HUES6 (cell line): ENCODE results near the gene PCLO.

Experiments used
- H3K27ac ChIP-seq: 2 replicates; pipeline ENCODE4 v1.7.0; 2013; ENCODE audit warnings: low read depth, mild to moderate bottlenecking, low read length, inconsistent platforms
- H3K27me3 ChIP-seq: 2 replicates; pipeline ENCODE4 v1.6.1; 2013; ENCODE audit warnings: low read length; ENCODE audit not compliant: control insufficient read depth, insufficient read depth
- H3K36me3 ChIP-seq: 2 replicates; pipeline ENCODE4 v1.6.1; 2013; ENCODE audit warnings: low read length; ENCODE audit not compliant: control insufficient read depth, insufficient read depth
- H3K4me1 ChIP-seq: 2 replicates; pipeline ENCODE4 v1.6.1; 2013; ENCODE audit warnings: low read length; ENCODE audit not compliant: control insufficient read depth, insufficient read depth
- H3K4me3 ChIP-seq: 2 replicates; pipeline ENCODE4 v1.5.1; 2013; ENCODE audit warnings: low read depth, low read length
- H3K9ac ChIP-seq: one replicate; pipeline ENCODE4 v1.6.1; 2013; ENCODE audit warnings: mild to moderate bottlenecking, low read length
- H3K9me3 ChIP-seq: 2 replicates; pipeline ENCODE4 v1.6.1; 2013; ENCODE audit warnings: low read depth, low read length; ENCODE audit not compliant: control insufficient read depth, insufficient read depth

PCLO gene

DNA sequence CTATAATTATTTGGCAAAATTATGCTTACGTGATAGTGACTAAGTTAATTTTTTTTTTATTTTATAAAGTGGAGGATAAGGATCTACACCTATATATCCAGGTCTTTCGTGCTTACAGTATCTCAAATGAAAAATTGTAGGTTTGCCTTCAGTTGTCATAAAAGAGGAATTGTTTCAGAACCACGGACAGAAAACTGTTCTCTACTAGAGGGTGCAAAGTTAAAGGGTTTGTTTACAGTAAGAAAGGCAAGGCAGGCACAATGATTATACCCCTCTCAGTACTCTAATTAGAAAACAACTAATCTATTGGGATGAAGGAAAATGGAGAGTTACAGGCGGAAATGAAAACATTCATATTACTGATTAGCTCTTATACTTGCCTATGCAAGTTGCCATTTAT is 1.5 kb downstream of the PCLO start:
- H3K9me3 ChIP-seq: no peaks in the 10 kb centered on the region
- H3K27me3 ChIP-seq: peaks cover 6% of the 10 kb centered on the region; the same call in 1 of the 2 replicates
- no peak overlapping the region for H3K9ac ChIP-seq
- H3K36me3 ChIP-seq: no peaks in the 10 kb centered on the region
- no peak overlapping the region for H3K27ac ChIP-seq
- H3K4me1 ChIP-seq: peaks cover 5% of the 10 kb centered on the region
- peak overlapping the region; percentile 93 for H3K4me3 ChIP-seq

DNA sequence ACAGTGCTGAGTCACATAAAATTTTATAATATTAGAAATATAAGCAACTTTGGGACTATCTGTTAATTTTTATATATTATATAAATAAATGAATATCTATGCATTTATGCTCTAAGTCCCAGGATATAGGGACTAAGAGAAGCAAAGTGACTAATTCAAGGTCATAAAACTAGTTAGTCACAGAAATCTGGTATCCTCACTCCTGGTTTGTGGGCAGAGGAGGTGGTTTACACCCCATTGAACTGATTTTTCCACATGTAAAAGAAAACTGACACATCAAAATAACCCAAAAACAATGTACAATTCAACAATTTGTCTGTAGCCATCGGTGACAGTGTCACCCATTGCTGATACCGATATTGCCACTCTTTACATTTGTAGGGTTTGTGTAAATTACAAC is 3.0 kb downstream of the PCLO start:
- H3K4me1 ChIP-seq: peaks cover 5% of the 10 kb centered on the region
- H3K27me3 ChIP-seq: peaks cover 6% of the 10 kb centered on the region; the same call in 1 of the 2 replicates
- H3K4me3 ChIP-seq: no peak overlapping the region
- H3K9ac ChIP-seq: no peak overlapping the region
- H3K9me3 ChIP-seq: no peaks in the 10 kb centered on the region
- no peaks in the 10 kb centered on the region for H3K36me3 ChIP-seq
- H3K27ac ChIP-seq: no peak overlapping the region

GRCh38 chr7:83156006-83156405 is 6.7 kb downstream of the PCLO start:
- H3K36me3 ChIP-seq: no peaks in the 10 kb centered on the region
- H3K4me3 ChIP-seq: no peak overlapping the region
- no peak overlapping the region for H3K9ac ChIP-seq
- no peaks in the 10 kb centered on the region for H3K9me3 ChIP-seq
- H3K27ac ChIP-seq: no peak overlapping the region
- no peaks in the 10 kb centered on the region for H3K4me1 ChIP-seq
- H3K27me3 ChIP-seq: no peaks in the 10 kb centered on the region

DNA sequence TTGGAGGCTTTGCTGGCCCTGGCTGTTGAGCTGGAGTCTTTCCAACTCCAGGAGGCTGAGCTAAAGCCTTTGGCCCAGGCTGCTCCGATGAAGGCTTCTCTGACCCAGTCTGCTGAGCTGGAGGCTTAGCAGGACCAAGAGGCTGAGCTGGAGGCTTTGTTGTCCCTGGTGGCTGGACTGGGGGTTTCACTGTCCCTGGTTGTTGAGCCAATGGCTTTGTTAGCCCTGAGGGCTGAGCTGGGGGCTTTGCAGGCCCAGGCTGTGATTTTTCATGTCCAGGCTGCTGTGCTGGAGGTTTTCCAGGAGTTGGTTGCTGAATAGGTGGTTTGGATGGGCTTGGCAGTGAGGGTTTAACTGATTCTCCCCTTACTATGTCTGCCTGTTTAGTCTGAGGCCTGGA is 7.3 kb downstream of the PCLO start:
- H3K4me1 ChIP-seq: 0 out of 2 replicates have a peak, but pooled peaks cover under 1% of the 10 kb centered on the region
- H3K27me3 ChIP-seq: no peaks in the 10 kb centered on the region
- H3K36me3 ChIP-seq: no peaks in the 10 kb centered on the region
- H3K9ac ChIP-seq: no peak overlapping the region
- no peak overlapping the region for H3K4me3 ChIP-seq
- H3K27ac ChIP-seq: no peak overlapping the region
- no peaks in the 10 kb centered on the region for H3K9me3 ChIP-seq

DNA sequence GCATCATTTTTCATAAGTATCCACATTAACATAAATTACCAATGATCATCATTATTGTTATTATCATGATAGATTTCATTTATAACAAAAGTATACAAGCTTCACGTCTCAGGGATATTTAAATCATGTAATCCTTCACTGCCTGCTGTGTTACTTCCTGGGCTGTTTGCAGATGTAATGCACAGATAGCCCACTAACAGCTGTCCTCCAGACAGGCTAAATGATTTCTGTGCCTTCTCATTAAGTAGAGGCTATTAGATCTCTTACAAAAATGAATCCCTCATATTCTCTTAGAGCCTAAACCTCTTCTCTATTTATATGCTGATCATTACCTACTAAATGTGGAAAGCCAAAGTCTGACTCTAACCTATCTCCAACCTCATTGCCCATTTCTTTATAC is 9.3 kb downstream of the PCLO start:
- H3K36me3 ChIP-seq: no peaks in the 10 kb centered on the region
- H3K4me3 ChIP-seq: no peak overlapping the region
- H3K27me3 ChIP-seq: no peaks in the 10 kb centered on the region
- H3K4me1 ChIP-seq: 0 out of 2 replicates have a peak, but pooled peaks cover 4% of the 10 kb centered on the region
- no peak overlapping the region for H3K9ac ChIP-seq
- no peaks in the 10 kb centered on the region for H3K9me3 ChIP-seq
- H3K27ac ChIP-seq: no peak overlapping the region

GRCh38 chr7:83150310-83150709 is 12.4 kb downstream of the PCLO start:
- H3K27me3 ChIP-seq: no peaks in the 10 kb centered on the region
- 0 out of 2 replicates have a peak, but pooled peaks cover 4% of the 10 kb centered on the region for H3K4me1 ChIP-seq
- H3K9ac ChIP-seq: no peak overlapping the region
- H3K4me3 ChIP-seq: no peak overlapping the region
- no peaks in the 10 kb centered on the region for H3K9me3 ChIP-seq
- H3K27ac ChIP-seq: no peak overlapping the region
- no peaks in the 10 kb centered on the region for H3K36me3 ChIP-seq

GRCh38 chr7:83149466-83149865 is 13.2 kb downstream of the PCLO start:
- no peak overlapping the region for H3K9ac ChIP-seq
- H3K4me1 ChIP-seq: 0 out of 2 replicates have a peak, but pooled peaks cover 4% of the 10 kb centered on the region
- H3K9me3 ChIP-seq: no peaks in the 10 kb centered on the region
- no peaks in the 10 kb centered on the region for H3K36me3 ChIP-seq
- no peak overlapping the region for H3K4me3 ChIP-seq
- no peaks in the 10 kb centered on the region for H3K27me3 ChIP-seq
- no peak overlapping the region for H3K27ac ChIP-seq

DNA sequence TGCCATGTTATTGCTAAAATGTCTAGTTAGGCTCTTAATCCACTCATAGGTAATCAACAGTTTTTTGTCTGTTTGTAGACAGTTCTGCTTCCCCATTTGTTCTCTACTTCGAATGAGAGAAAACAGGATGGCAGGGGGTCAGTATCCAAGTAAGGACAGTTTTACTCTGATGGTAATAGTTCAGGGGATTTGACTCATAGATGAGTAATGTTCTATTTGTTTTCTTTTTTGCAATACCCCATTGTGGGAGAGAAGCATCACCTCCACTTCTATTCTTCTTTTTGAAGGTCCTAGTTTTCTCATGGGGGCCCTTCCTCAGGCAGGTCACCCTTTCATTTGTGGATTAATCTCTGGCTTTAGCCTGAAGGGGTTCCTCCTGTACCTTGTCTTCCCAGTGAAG is 13.9 kb downstream of the PCLO start:
- Histone ChIP-seq H3K27ac (0 out of 2 replicates have a peak overlapping the region, but pooled peaks have one; percentile 30), H3K27me3 (no peaks in the 10 kb centered on the region), H3K9me3 (no peaks in the 10 kb centered on the region), H3K36me3 (no peaks in the 10 kb centered on the region), H3K4me1 (0 out of 2 replicates have a peak, but pooled peaks cover 4% of the 10 kb centered on the region), H3K9ac (no peak overlapping the region), H3K4me3 (no peak overlapping the region)

DNA sequence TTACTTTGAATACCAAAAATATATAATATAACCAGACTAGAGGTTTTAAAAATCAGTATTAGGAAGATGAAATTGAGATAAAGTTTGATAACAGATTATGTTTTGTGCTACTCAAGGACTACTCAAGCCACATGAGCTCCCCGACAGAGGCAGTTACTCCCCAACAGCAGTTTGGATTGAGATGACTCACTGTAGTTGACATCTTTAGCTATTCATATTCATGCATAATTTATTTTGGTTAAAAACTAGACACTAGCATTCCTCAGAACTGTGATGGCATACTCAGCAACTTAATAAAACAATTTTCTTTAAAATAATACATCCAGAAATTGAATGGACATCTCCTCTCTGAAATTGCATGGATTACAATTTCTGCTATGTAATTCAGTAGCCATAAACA is 19.6 kb downstream of the PCLO start:
- H3K4me1 ChIP-seq: peaks cover 25% of the 10 kb centered on the region
- no peak overlapping the region for H3K4me3 ChIP-seq
- H3K36me3 ChIP-seq: no peaks in the 10 kb centered on the region
- no peaks in the 10 kb centered on the region for H3K27me3 ChIP-seq
- no peak overlapping the region for H3K27ac ChIP-seq
- no peaks in the 10 kb centered on the region for H3K9me3 ChIP-seq
- H3K9ac ChIP-seq: no peak overlapping the region

DNA sequence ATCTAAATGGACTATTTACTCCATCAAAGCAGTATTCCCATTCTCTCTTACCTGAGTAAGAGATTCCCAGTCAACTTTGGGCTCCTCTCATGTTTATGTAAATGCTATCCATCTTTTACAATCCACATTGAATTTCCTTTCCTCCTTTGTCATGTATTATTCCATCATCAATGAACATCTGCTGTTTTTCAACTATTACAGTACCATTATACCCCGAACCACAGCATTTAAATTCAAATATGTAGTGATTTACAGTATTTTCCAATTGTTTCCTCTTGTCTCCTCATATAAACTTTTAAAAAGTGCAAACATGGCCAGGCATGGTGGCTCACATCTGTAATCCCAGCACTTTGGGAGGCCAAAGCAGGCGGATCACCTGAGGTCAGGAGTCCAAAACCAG is 20.3 kb downstream of the PCLO start:
- Histone ChIP-seq H3K4me1 (peaks cover 25% of the 10 kb centered on the region), H3K27ac (no peak overlapping the region; the same call in 1 of the 2 replicates), H3K4me3 (no peak overlapping the region), H3K27me3 (no peaks in the 10 kb centered on the region), H3K9ac (no peak overlapping the region), H3K36me3 (no peaks in the 10 kb centered on the region), H3K9me3 (no peaks in the 10 kb centered on the region)

GRCh38 chr7:83141927-83142326 is 20.8 kb downstream of the PCLO start:
- no peaks in the 10 kb centered on the region for H3K36me3 ChIP-seq
- peaks cover 25% of the 10 kb centered on the region for H3K4me1 ChIP-seq
- H3K9ac ChIP-seq: no peak overlapping the region
- H3K27ac ChIP-seq: no peak overlapping the region; the same call in 1 of the 2 replicates
- H3K27me3 ChIP-seq: no peaks in the 10 kb centered on the region
- H3K4me3 ChIP-seq: no peak overlapping the region
- no peaks in the 10 kb centered on the region for H3K9me3 ChIP-seq
